ENCODE measurements around the gene ZNF274. TPM values are rescaled to one million over a fixed set of nuclear protein-coding genes. Genes with fewer than 3 reads are reported as not detected.

ZNF274 gene
- total and polyA plus RNA-seq, 10 of the 15 experiments (the other 5 are each of a cell fraction or from before 2014, with no cell fraction given), result 2.7 to 17.6 (median 14.3) TPM

GRCh38 chr19:58182989-58183816, at the start of gene ZNF274 (continued):
- TF ChIP-seq CUX1 (IDR thresholded peaks at IDR 0.05; ENCODE audit: insufficient replicate concordance, low read depth, low read length), result no peak
- TF ChIP-seq ATF7 (IDR thresholded peaks at IDR 0.05; ENCODE audit: low read depth), result peak; percentile 64
- peak; percentile 77; the same call in 1 of the 2 replicates for TF ChIP-seq ZBTB40 (IDR thresholded peaks at IDR 0.05; ENCODE audit: borderline replicate concordance)
- no peak for TF ChIP-seq RELA (IDR thresholded peaks at IDR 0.05; ENCODE audit: borderline replicate concordance, partially characterized antibody)
- 0 out of 3 replicates have a peak, but pooled peaks of 1 of the 2 experiments have one; percentile 46 for TF ChIP-seq EGR1 (IDR thresholded peaks at IDR 0.05; ENCODE audit: borderline replicate concordance in 1 of 2, low read depth in 2 of 2, low read length in 2 of 2)
- TF ChIP-seq NKRF (conservative IDR thresholded peaks at IDR 0.05), result peak; percentile 51
- TF ChIP-seq MTA3 (IDR thresholded peaks at IDR 0.05; ENCODE audit: borderline replicate concordance, low read length), result no peak
- no peak for TF ChIP-seq STAT3 (IDR thresholded peaks at IDR 0.05; ENCODE audit: low read depth, low read length)
- TF ChIP-seq NR2C1 (IDR thresholded peaks at IDR 0.05), result peak; percentile 64
- no peak for TF ChIP-seq ZBTB33 (IDR thresholded peaks at IDR 0.05)
